Activated T-cell treated with anti-CD3 and anti-CD28 coated beads for 48 hours (primary cell): ENCODE results near the gene FASTK.
A peak's percentile ranks its signal among the peaks of the same experiment; 100 is the strongest.

Source experiments
- DNase-seq: peaks from one replicate; pipeline ENCODE4 v3.0.0-alpha.2; 2020; ENCODE audit warnings: low read depth

FASTK gene

GRCh38 chr7:151080522-151081169, at the start of gene FASTK:
Gene FASTK, minus strand, starts transcription at chr7:151080809. Its CDS starts 43 bp downstream, at chr7:151080766.
- DNase-seq, result peak; percentile 87

GRCh38 chr7:151129960-151130591, 49.5 kb upstream of the FASTK start:
- no peak for DNase-seq

- no peak for DNase-seq
These were observed 48.7 kb upstream of the FASTK start for GRCh38 chr7:151129117-151129959.

- DNase-seq, result no peak
These were observed 48.1 kb upstream of the FASTK start for GRCh38 chr7:151128716-151129115.

- no peak for DNase-seq
These were observed 47.5 kb upstream of the FASTK start for GRCh38 chr7:151128144-151128543.

- no peak for DNase-seq
These were observed 46.0 kb upstream of the FASTK start for GRCh38 chr7:151126491-151127137.

- DNase-seq, result no peak
These were observed 45.4 kb upstream of the FASTK start for GRCh38 chr7:151125846-151126481.

GRCh38 chr7:151125470-151125845, 44.8 kb upstream of the FASTK start:
- no peak for DNase-seq

GRCh38 chr7:151124899-151125399, 44.3 kb upstream of the FASTK start:
- no peak for DNase-seq

GRCh38 chr7:151124481-151124880, 43.9 kb upstream of the FASTK start:
- no peak for DNase-seq

GRCh38 chr7:151123822-151124464, 43.3 kb upstream of the FASTK start:
- peak; percentile 69 for DNase-seq

GRCh38 chr7:151123158-151123821, 42.7 kb upstream of the FASTK start:
- DNase-seq, result no peak

- no peak for DNase-seq
These were observed 42.2 kb upstream of the FASTK start for GRCh38 chr7:151122796-151123157.

- DNase-seq, result no peak
These were observed 41.7 kb upstream of the FASTK start for GRCh38 chr7:151122276-151122675.

GRCh38 chr7:151121380-151122170, 41.0 kb upstream of the FASTK start:
- DNase-seq, result no peak

- no peak for DNase-seq
These were observed 40.3 kb upstream of the FASTK start for GRCh38 chr7:151120896-151121295.

GRCh38 chr7:151119902-151120301, 39.3 kb upstream of the FASTK start:
- DNase-seq, result no peak

- DNase-seq, result no peak
These were observed 38.4 kb upstream of the FASTK start for GRCh38 chr7:151119055-151119415.

GRCh38 chr7:151118108-151119054, 37.8 kb upstream of the FASTK start:
- no peak for DNase-seq
